HG02642 (cell line): ENCODE results near the gene HS3ST6.
"Not testable (repeated sequence)": the region's sequence is repeated elsewhere in the genome, so short reads cannot be mapped to it uniquely, and the experiment has no call there.

ENCODE experiments used
- ATAC-seq: cut with Tn5 transposase; IDR thresholded peaks from one replicate; pipeline ENCODE4 v1.9.1; 2021; ENCODE audit warnings: mild to moderate bottlenecking; ENCODE audit not compliant: unreplicated experiment, poor library complexity

The HS3ST6 gene

GRCh38 chr16:1884155-1884760 is 34.0 kb downstream of the HS3ST6 start:
- no peak for ATAC-seq

- not testable (repeated sequence) for ATAC-seq
Measured at GRCh38 chr16:1881172-1881571, 37.0 kb downstream of the HS3ST6 start.

- ATAC-seq = no peak
Measured at GRCh38 chr16:1879477-1879876, 38.7 kb downstream of the HS3ST6 start.

- no peak for ATAC-seq
Measured at GRCh38 chr16:1878256-1878655, 40.0 kb downstream of the HS3ST6 start.

GRCh38 chr16:1877804-1878203 is 40.4 kb downstream of the HS3ST6 start:
- no peak for ATAC-seq

- ATAC-seq = no peak
Measured at GRCh38 chr16:1877089-1877488, 41.1 kb downstream of the HS3ST6 start.

- ATAC-seq = no peak
Measured at GRCh38 chr16:1876468-1876867, 41.7 kb downstream of the HS3ST6 start.

- ATAC-seq = not testable (repeated sequence)
Measured at GRCh38 chr16:1876066-1876465, 42.1 kb downstream of the HS3ST6 start.

GRCh38 chr16:1874854-1875253 is 43.4 kb downstream of the HS3ST6 start:
- ATAC-seq = no peak

- no peak for ATAC-seq
Measured at GRCh38 chr16:1871974-1872635, 46.1 kb downstream of the HS3ST6 start, which contains the start of gene MEIOB. Gene MEIOB, minus strand, starts transcription at chr16:1872164. Its CDS starts 3,989 bp downstream, at chr16:1868175.

- no peak for ATAC-seq
Measured at GRCh38 chr16:1870365-1871082, 47.7 kb downstream of the HS3ST6 start.

GRCh38 chr16:1865902-1866690 is 52.1 kb downstream of the HS3ST6 start:
- no peak for ATAC-seq

GRCh38 chr16:1863681-1864460 is 54.3 kb downstream of the HS3ST6 start:
- no peak for ATAC-seq

- ATAC-seq = no peak
Measured at GRCh38 chr16:1862394-1862793, 55.8 kb downstream of the HS3ST6 start.

GRCh38 chr16:1861730-1862129 is 56.5 kb downstream of the HS3ST6 start:
- ATAC-seq = no peak
